CD14-positive monocyte (primary cell): ENCODE measurements around the gene EVL. TPM values are rescaled to one million over a fixed set of nuclear protein-coding genes. Genes with fewer than 3 reads are reported as not detected.

Source experiments
- DNase-seq, 3 donors: peaks; one replicate each; pipeline ENCODE4 v3.0.0-alpha.2; 2011 to 2022
- H2AFZ ChIP-seq: 2 replicates; pipeline ENCODE4 v1.6.0; 2012; ENCODE audit warnings: mild to moderate bottlenecking, low read depth, low read length, inconsistent platforms; ENCODE audit not compliant: insufficient read depth, poor library complexity, severe bottlenecking
- H3K27ac ChIP-seq, 2 donors: 1 replicate in 1 of 2; 2 replicates in 1 of 2; pipeline ENCODE4 v1.5.1; 2012 to 2013; ENCODE audit warnings: low read length in 2 of 2, control low read depth in 1 of 2, inconsistent platforms in 1 of 2, low read depth in 1 of 2, mild to moderate bottlenecking in 1 of 2
- H3K27me3 ChIP-seq, 2 donors: one replicate each; pipeline versions ENCODE4 v1.6.0 to v1.6.1; 2011 to 2013; ENCODE audit warnings: low read length in 2 of 2; ENCODE audit not compliant: control insufficient read depth in 2 of 2, insufficient read depth in 2 of 2
- H3K36me3 ChIP-seq, 2 donors: replicated peaks in 1 of 2; 1 replicate in 1 of 2; 2 replicates in 1 of 2; pipeline versions ENCODE4 v1.5.1 to v1.6.1; 2012 to 2013; ENCODE audit warnings: low read length in 2 of 2, control low read depth in 1 of 2, inconsistent platforms in 1 of 2, mild to moderate bottlenecking in 1 of 2; ENCODE audit not compliant: insufficient read depth in 2 of 2, control insufficient read depth in 1 of 2
- H3K4me1 ChIP-seq, 2 donors: 1 replicate in 1 of 2; 2 replicates in 1 of 2; pipeline versions ENCODE4 v1.5.1 to v1.6.1; 2012 to 2013; ENCODE audit warnings: low read length in 2 of 2, control low read depth in 1 of 2, inconsistent platforms in 1 of 2, mild to moderate bottlenecking in 1 of 2, moderate library complexity in 1 of 2; ENCODE audit not compliant: insufficient read depth in 2 of 2, control insufficient read depth in 1 of 2
- H3K4me2 ChIP-seq: replicated peaks from 2 replicates; pipeline ENCODE3; 2012; ENCODE audit warnings: low read length, moderate library complexity, mild to moderate bottlenecking; ENCODE audit not compliant: poor library complexity, severe bottlenecking; ENCODE audit errors: extremely low read depth
- H3K4me3 ChIP-seq, 3 experiments: fragments of 200-600 bp in 1 of 3; sonication (generic) in 1 of 3; replicated peaks in 1 of 3; 1 replicate in 2 of 3; 2 replicates in 1 of 3; pipeline ENCODE4 v1.5.1; 2011 to 2013; ENCODE audit warnings: low read length in 3 of 3, mild to moderate bottlenecking in 3 of 3, control low read depth in 2 of 3, low read depth in 2 of 3, inconsistent platforms in 1 of 3, moderate library complexity in 1 of 3
- H3K79me2 ChIP-seq: 2 replicates; pipeline ENCODE4 v1.6.0; 2012; ENCODE audit warnings: mild to moderate bottlenecking, control low read depth, inconsistent platforms, low read length, moderate library complexity; ENCODE audit not compliant: insufficient read depth
- H3K9ac ChIP-seq: 2 replicates; pipeline ENCODE4 v1.6.0; 2017; ENCODE audit warnings: low read length, mild to moderate bottlenecking; ENCODE audit not compliant: insufficient read depth, poor library complexity, severe bottlenecking
- H3K9me3 ChIP-seq, 2 donors: replicated peaks in 1 of 2; 1 replicate in 1 of 2; 2 replicates in 1 of 2; pipeline versions ENCODE4 v1.5.1 to v1.6.1; 2012 to 2013; ENCODE audit warnings: low read length in 2 of 2, control low read depth in 1 of 2; ENCODE audit not compliant: control insufficient read depth in 1 of 2, insufficient read depth in 1 of 2
- H4K20me1 ChIP-seq: 2 replicates; pipeline ENCODE4 v1.6.0; 2012; ENCODE audit warnings: mild to moderate bottlenecking, low read length, control low read depth, moderate library complexity; ENCODE audit not compliant: insufficient read depth
- H3K27ac Mint-ChIP-seq, 7 donors: one replicate each; pipeline ENCODE4 v1.8.0; 2020; ENCODE audit warnings: mild to moderate bottlenecking in 7 of 7, mixed read lengths in 7 of 7, moderate library complexity in 6 of 7, inconsistent platforms in 2 of 7
- H3K27me3 Mint-ChIP-seq, 3 donors: one replicate each; pipeline ENCODE4 v1.8.0; 2021 to 2022; ENCODE audit warnings: low read depth in 3 of 3, mild to moderate bottlenecking in 3 of 3, mixed read lengths in 3 of 3, moderate library complexity in 3 of 3, inconsistent platforms in 1 of 3
- H3K36me3 Mint-ChIP-seq, 2 donors: one replicate each; pipeline ENCODE4 v1.8.0; 2020; ENCODE audit warnings: mixed read lengths in 2 of 2, inconsistent platforms in 1 of 2, mild to moderate bottlenecking in 1 of 2
- H3K4me1 Mint-ChIP-seq: one replicate; pipeline ENCODE4 v1.8.0; 2020; ENCODE audit warnings: mild to moderate bottlenecking, mixed read lengths
- H3K4me3 Mint-ChIP-seq, 2 donors: one replicate each; pipeline ENCODE4 v1.8.0; 2020; ENCODE audit warnings: mild to moderate bottlenecking in 2 of 2, mixed read lengths in 2 of 2, moderate library complexity in 1 of 2
- H3K9me3 Mint-ChIP-seq, 7 donors: one replicate each; pipeline ENCODE4 v1.8.0; 2020 to 2022; ENCODE audit warnings: mixed read lengths in 7 of 7, mild to moderate bottlenecking in 6 of 7, moderate library complexity in 6 of 7, inconsistent platforms in 2 of 7
- WGBS: methylation state at CpG from one replicate; pipeline ENCODE4 v1.1.5; 2013; ENCODE audit warnings: missing lambda C conversion rate; ENCODE audit not compliant: insufficient coverage; 5-methylcytosine and 5-hydroxymethylcytosine counted together
- intact Hi-C, 2 donors: fragments of 100-400 bp; cut with micrococcal nuclease; formaldehyde crosslinking; loops; one replicate each; pipeline versions ENCODE4 v1.15.0 to v1.15.1; 2023
- polyA plus RNA-seq, 3 donors: library from polyadenylated mRNA; depleted of rRNA in 1 of 3; unstranded in 2 of 3; stranded (reverse) in 1 of 3; fragments of 300-500 nt in 2 of 3; fragments of >200 nt in 1 of 3; fragmentation: Illumina TruSeq in 2 of 3; gene quantifications; 1 replicate in 2 of 3; 2 replicates in 1 of 3; pipeline ENCODE4 v1.2.3, GENCODE V29; 2012 to 2021
- TF ChIP-seq, protein P1 (sequence below): fragments of 200-600 bp; IDR thresholded peaks from one replicate; pipeline ENCODE4 v1.8.0; 2022; ENCODE audit warnings: antibody characterized with exemption, mild to moderate bottlenecking

Gene EVL
- polyA plus RNA-seq, 3 donors = 3.2 to 131 (median 6.7) TPM

- Mint-ChIP-seq H3K9me3 (peaks cover 0 to 6% (median 0%) of the 10 kb centered on the region in 7 donors), H3K4me3 (no peak overlapping the region), H3K36me3 (peaks cover 55 to 56% of the 10 kb centered on the region in 2 donors), H3K27ac (no peak overlapping the region), H3K4me1 (peaks cover 14% of the 10 kb centered on the region), H3K27me3 (peaks cover 1 to 3% (median 2%) of the 10 kb centered on the region in 3 donors)
- H3K4me1 ChIP-seq = no peaks in the 10 kb centered on the region
- H3K36me3 ChIP-seq = peaks cover 37 to 58% of the 10 kb centered on the region in 2 donors
- no peak overlapping the region for H2AFZ ChIP-seq
- intact Hi-C loops = no loop called here
- H3K4me2 ChIP-seq = no peak overlapping the region
- WGBS = 99% methylated on average over 9 of the region's 10 CpGs
- H3K9ac ChIP-seq = no peak overlapping the region
- H3K27me3 ChIP-seq = no peaks in the 10 kb centered on the region
- H3K27ac ChIP-seq = no peak overlapping the region
- H4K20me1 ChIP-seq = no peaks in the 10 kb centered on the region
- TF ChIP-seq, protein P1, sequence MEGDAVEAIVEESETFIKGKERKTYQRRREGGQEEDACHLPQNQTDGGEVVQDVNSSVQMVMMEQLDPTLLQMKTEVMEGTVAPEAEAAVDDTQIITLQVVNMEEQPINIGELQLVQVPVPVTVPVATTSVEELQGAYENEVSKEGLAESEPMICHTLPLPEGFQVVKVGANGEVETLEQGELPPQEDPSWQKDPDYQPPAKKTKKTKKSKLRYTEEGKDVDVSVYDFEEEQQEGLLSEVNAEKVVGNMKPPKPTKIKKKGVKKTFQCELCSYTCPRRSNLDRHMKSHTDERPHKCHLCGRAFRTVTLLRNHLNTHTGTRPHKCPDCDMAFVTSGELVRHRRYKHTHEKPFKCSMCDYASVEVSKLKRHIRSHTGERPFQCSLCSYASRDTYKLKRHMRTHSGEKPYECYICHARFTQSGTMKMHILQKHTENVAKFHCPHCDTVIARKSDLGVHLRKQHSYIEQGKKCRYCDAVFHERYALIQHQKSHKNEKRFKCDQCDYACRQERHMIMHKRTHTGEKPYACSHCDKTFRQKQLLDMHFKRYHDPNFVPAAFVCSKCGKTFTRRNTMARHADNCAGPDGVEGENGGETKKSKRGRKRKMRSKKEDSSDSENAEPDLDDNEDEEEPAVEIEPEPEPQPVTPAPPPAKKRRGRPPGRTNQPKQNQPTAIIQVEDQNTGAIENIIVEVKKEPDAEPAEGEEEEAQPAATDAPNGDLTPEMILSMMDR = no peak
- H3K79me2 ChIP-seq = no peaks in the 10 kb centered on the region
- no peaks in the 10 kb centered on the region for H3K9me3 ChIP-seq
- no peak overlapping the region for H3K4me3 ChIP-seq
- no peak for DNase-seq
These were observed 58.4 kb downstream of the EVL start for GRCh38 chr14:100123618-100124017.

DNA sequence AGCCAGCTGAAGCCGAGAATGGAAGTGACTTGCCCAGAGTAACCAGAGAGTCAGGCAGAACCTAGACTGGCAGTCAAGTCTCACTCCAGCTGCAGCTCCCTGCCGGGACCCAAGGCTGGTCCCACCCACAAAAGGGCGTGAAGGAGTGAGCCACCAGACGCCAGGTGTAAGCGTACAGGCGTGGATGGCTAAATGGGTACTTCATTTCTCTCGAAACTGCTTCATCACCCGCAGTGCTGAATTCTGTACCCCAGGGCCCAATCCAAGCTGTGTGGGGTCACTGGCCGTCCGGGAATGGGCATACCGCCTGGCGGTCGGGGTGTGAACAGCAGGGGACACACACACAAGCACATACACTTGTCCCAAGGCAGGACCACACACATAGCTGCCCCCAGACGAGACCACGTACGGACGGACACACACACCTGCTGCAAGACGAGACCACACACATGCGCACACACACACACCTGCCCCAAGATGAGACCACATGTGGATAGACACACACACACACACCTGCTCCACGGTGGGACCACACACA lies 59.4 kb downstream of the EVL start:
- Histone ChIP-seq H3K4me2 (no peak overlapping the region), H3K9me3 (no peaks in the 10 kb centered on the region), H3K79me2 (no peaks in the 10 kb centered on the region), H3K36me3 (peaks cover 44 to 58% of the 10 kb centered on the region in 2 donors), H2AFZ (no peak overlapping the region), H3K4me1 (no peaks in the 10 kb centered on the region), H3K27me3 (no peaks in the 10 kb centered on the region), H3K27ac (no peak overlapping the region), H4K20me1 (no peaks in the 10 kb centered on the region), H3K4me3 (no peak overlapping the region), H3K9ac (no peak overlapping the region)
- intact Hi-C loops = no loop called here
- no peak overlapping the region for H3K4me3 Mint-ChIP-seq
- WGBS = 96% methylated on average over 20 of the region's 20 CpGs
- H3K27ac Mint-ChIP-seq = peak overlapping the region in 1 of 7 donors; percentile 87
- no peak for DNase-seq
- peaks cover 56% of the 10 kb centered on the region in 2 donors for H3K36me3 Mint-ChIP-seq
- TF ChIP-seq, protein P1 = no peak
- H3K4me1 Mint-ChIP-seq = peaks cover 14% of the 10 kb centered on the region
- H3K27me3 Mint-ChIP-seq = peaks cover 1 to 3% (median 2%) of the 10 kb centered on the region in 3 donors
- peaks cover 0 to 6% (median 0%) of the 10 kb centered on the region in 7 donors for H3K9me3 Mint-ChIP-seq
